Type B pancreatic cell (in vitro differentiated cells): ENCODE data around the gene CCDC146. TPM values are rescaled to one million over a fixed set of nuclear protein-coding genes. Genes with fewer than 3 reads are reported as not detected.
"Not testable (repeated sequence)": the region's sequence is repeated elsewhere in the genome, so short reads cannot be mapped to it uniquely, and the experiment has no call there.

Experiments
- DNase-seq: peaks from one replicate; pipeline ENCODE4 v3.0.0; 2021; ENCODE audit warnings: mixed read lengths; ENCODE audit not compliant: unreplicated experiment; ENCODE audit errors: extremely low spot score
- H3K27ac Mint-ChIP-seq: 2 replicates; pipeline ENCODE4 v1.8.0; 2021; ENCODE audit warnings: mild to moderate bottlenecking, mixed read lengths
- H3K27me3 Mint-ChIP-seq: 2 replicates; pipeline ENCODE4 v1.8.0; 2021; ENCODE audit warnings: mixed read lengths
- H3K36me3 Mint-ChIP-seq: 2 replicates; pipeline ENCODE4 v1.8.0; 2021; ENCODE audit warnings: mixed read lengths
- H3K4me1 Mint-ChIP-seq: one replicate; pipeline ENCODE4 v1.8.0; 2021; ENCODE audit warnings: mixed read lengths; ENCODE audit not compliant: unreplicated experiment
- H3K4me3 Mint-ChIP-seq: 2 replicates; pipeline ENCODE4 v1.8.0; 2021; ENCODE audit warnings: mild to moderate bottlenecking, mixed read lengths
- H3K9me3 Mint-ChIP-seq: 2 replicates; pipeline ENCODE4 v1.8.0; 2021; ENCODE audit warnings: mixed read lengths
- CTCF ChIP-seq: fragments of 200-600 bp; sonication (generic); conservative IDR thresholded peaks from 2 replicates; pipeline ENCODE4 v1.5.0; 2021; ENCODE audit warnings: antibody characterized with exemption, mild to moderate bottlenecking
- total RNA-seq: library from RNA; stranded (reverse); gene quantifications from 2 replicates; pipeline ENCODE4 v1.2.1, GENCODE V29; 2021; ENCODE audit warnings: low replicate concordance

The CCDC146 gene
- total RNA-seq, 1 donor from 2014 or later = 15.3 TPM

DNA sequence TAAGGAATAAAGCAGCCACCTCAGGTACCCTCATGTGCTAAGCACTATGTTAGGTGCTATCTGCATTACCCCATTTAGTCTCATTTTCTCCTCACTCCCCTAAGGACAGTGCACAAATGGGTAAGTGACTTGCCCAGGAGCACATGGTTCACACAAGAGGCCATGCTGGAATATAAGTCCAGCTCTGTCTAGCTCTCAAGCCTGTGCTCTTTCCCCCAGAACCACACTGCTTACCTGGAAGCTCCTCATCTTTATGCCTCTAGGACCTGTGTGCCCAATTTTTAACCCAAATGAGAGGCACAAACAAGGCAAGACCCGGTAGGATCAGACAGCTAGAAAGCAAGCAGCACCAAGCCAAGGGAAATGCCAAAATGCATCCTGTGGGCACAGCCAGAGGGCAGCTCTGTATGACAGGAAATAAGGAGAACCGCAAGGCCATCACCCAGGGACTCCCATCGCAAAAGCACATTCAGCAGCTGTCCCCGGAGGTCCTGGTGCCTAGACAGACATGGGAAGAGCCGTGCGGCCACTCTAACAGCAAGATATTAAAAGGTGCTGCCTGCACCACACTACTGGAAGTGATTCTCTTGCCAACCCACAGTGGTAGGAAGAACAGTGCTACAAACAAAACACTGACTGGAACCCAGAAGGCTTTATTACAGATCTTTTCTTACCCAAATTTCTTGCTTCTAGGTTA, 205.7 kb downstream of the CCDC146 start:
- no peaks in the 10 kb centered on the region for H3K27me3 Mint-ChIP-seq
- no peaks in the 10 kb centered on the region for H3K36me3 Mint-ChIP-seq
- no peak overlapping the region for H3K27ac Mint-ChIP-seq
- H3K4me1 Mint-ChIP-seq = peaks cover 5% of the 10 kb centered on the region
- no peak for DNase-seq
- H3K9me3 Mint-ChIP-seq = no peaks in the 10 kb centered on the region
- TF ChIP-seq CTCF = no peak
- H3K4me3 Mint-ChIP-seq = no peak overlapping the region

- no peak for TF ChIP-seq CTCF
- Mint-ChIP-seq H3K27me3 (no peaks in the 10 kb centered on the region), H3K4me3 (no peak overlapping the region), H3K36me3 (no peaks in the 10 kb centered on the region), H3K4me1 (peaks cover 5% of the 10 kb centered on the region), H3K27ac (no peak overlapping the region), H3K9me3 (no peaks in the 10 kb centered on the region)
- no peak for DNase-seq
These were observed 206.3 kb downstream of the CCDC146 start for GRCh38 chr7:77328669-77329068.

GRCh38 chr7:77329466-77330168, 207.2 kb downstream of the CCDC146 start:
- Mint-ChIP-seq H3K9me3 (no peaks in the 10 kb centered on the region), H3K27me3 (no peaks in the 10 kb centered on the region), H3K36me3 (no peaks in the 10 kb centered on the region), H3K4me3 (no peak overlapping the region), H3K4me1 (peaks cover 5% of the 10 kb centered on the region), H3K27ac (no peak overlapping the region)
- no peak for DNase-seq
- TF ChIP-seq CTCF = no peak

DNA sequence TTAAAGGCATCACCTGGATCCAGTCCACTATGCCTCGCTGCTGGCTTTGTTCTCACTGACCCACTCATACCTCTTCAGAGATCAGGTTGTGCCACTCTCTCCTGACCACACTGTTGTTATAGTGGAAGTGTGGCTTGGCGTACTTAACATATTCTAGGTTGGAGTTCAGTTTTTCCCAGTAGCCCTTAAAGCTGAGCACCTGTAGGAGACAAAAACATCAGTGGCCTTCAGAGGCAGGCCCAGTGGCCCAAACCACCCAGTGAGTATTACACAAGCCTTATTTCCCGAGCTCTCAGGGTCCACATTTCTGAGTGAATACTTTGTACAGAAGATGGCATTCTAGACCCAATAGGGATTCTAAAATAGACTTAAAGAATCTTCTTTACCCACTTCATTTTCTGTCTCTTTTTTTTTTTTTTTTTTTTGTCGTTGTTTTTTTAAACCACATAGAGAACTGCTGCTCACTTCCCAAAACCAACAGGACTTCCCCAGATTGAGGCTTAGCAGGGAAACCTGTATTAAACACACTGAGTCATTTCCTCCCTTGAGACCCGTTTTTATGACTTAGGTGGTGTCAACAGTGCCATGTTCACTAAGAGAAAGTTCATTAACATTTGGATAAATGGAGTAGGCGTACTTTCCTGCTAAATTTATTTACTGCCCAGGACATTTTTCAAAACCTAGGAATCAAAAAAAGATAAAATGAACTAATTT, 207.9 kb downstream of the CCDC146 start:
- Mint-ChIP-seq H3K27ac (no peak overlapping the region), H3K4me3 (no peak overlapping the region), H3K27me3 (no peaks in the 10 kb centered on the region), H3K9me3 (no peaks in the 10 kb centered on the region), H3K4me1 (peaks cover 5% of the 10 kb centered on the region), H3K36me3 (no peaks in the 10 kb centered on the region)
- DNase-seq = no peak
- TF ChIP-seq CTCF = no peak

DNA sequence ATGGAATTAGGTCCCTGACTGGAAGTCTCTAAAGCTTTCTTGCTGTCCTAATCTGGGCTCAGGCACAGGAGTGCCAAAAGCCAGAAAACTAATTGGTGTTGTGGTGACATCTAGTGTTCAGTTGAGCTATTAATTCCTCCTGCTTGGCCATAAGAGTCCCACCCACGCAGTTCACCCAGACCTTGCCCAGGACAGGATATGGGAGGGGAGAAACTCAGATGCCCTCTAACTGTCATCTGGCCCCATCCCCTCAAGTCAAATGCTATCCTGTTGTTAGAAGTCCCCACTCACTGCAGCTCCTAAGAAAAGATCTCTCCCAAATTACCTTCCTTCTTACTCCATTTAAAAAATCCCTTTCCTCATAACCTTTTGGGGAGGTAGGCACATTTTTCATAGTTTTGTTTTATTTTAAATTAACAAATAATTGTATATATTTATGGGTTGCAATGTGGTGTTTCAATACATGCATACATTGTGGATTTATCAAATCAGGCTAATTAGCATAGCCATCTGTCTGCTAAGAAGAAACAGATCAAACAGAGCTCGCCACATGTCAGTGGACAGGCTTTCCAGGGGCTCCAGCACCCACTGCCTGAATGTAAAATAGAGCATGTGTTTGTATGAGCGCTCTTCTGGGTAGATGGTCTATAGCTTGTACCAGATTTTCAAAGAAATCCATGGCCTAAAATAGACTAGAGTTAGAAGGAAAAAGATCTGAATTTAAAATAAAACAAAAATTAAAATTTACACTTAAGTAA, 209.7 kb downstream of the CCDC146 start:
- Mint-ChIP-seq H3K27ac (no peak overlapping the region), H3K9me3 (no peaks in the 10 kb centered on the region), H3K36me3 (no peaks in the 10 kb centered on the region), H3K27me3 (no peaks in the 10 kb centered on the region), H3K4me3 (no peak overlapping the region), H3K4me1 (peaks cover 5% of the 10 kb centered on the region)
- peak; percentile 81 for TF ChIP-seq CTCF
- no peak for DNase-seq

- not testable (repeated sequence) for H3K27me3 Mint-ChIP-seq, H3K27ac Mint-ChIP-seq, H3K36me3 Mint-ChIP-seq, H3K4me3 Mint-ChIP-seq, H3K9me3 Mint-ChIP-seq, DNase-seq
- peaks cover 12% of the 10 kb centered on the region for H3K4me1 Mint-ChIP-seq
These were observed 211.6 kb downstream of the CCDC146 start for GRCh38 chr7:77334039-77334438.
